ENCODE measurements around the gene BARD1. TPM values are rescaled to one million over a fixed set of nuclear protein-coding genes. Genes with fewer than 3 reads are reported as not detected.

Gene BARD1
- total RNA-seq, 1 donor from 2014 or later, result 13.7 TPM

DNA sequence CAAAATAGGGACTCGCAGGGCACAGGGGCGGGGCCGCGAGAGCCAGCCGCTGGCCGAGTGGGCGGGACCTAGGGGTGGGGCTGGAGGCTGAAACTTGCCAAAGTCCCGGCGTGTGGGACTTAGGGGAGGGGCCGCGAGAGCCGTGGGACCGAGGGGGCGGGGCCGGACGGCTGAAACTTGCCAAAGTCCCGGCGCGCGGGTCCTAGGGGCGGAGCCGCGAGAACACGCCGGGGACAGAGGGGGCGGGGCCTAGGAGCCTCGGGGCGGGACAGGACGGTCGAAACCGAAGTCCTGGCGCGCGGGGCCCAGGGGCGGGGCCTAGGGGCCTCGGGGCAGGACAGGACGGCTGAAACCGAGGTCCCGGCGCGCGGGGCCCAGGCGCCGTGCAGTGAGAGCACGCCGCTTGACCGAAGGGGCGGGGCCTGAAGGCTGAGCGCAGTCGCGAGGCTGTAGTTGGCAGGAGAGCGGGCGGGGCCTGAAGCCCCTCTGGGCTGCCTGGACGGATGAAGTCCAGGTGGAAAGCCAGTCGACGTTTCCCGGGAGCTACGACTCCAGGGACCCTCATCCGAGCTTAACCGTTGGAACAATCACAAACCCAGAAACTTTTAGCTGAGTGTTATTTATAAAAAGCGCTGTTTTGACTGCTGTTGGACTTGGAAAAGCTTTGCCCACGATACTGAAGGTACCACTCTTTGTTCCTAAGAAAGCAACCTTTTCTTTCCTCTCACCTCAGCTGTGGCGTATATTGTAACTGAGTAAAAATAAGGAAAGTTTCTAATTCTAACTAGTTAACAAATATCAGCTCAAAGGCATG is 475 bp upstream of the BARD1 start:
- H3K4me1 Mint-ChIP-seq (ENCODE audit: low read depth), result peaks cover 43% of the 10 kb centered on the region
- no peak for TF ChIP-seq CTCF (IDR thresholded peaks at IDR 0.05)
- no peaks in the 10 kb centered on the region for H3K36me3 Mint-ChIP-seq (ENCODE audit: low read depth)
- peak; percentile 99 for DNase-seq (ENCODE audit: low spot score)
- H3K27ac Mint-ChIP-seq (ENCODE audit: unreplicated experiment), result peak overlapping the region; percentile 97
- peak overlapping the region; percentile 89 for H3K4me3 Mint-ChIP-seq (ENCODE audit: unreplicated experiment)
- no peaks in the 10 kb centered on the region for H3K27me3 Mint-ChIP-seq (ENCODE audit: low read depth)
- no peaks in the 10 kb centered on the region for H3K9me3 Mint-ChIP-seq (ENCODE audit: low read depth)

GRCh38 chr2:214807653-214808052 is 1.8 kb downstream of the BARD1 start:
- Mint-ChIP-seq H3K4me1 (ENCODE audit: low read depth) (peaks cover 38% of the 10 kb centered on the region), H3K27ac (ENCODE audit: unreplicated experiment) (peak overlapping the region; percentile 97), H3K27me3 (ENCODE audit: low read depth) (no peaks in the 10 kb centered on the region), H3K9me3 (ENCODE audit: low read depth) (no peaks in the 10 kb centered on the region), H3K4me3 (ENCODE audit: unreplicated experiment) (peak overlapping the region; percentile 89), H3K36me3 (ENCODE audit: low read depth) (no peaks in the 10 kb centered on the region)
- DNase-seq (ENCODE audit: low spot score), result no peak
- no peak for TF ChIP-seq CTCF (IDR thresholded peaks at IDR 0.05)

- no peak for TF ChIP-seq CTCF (IDR thresholded peaks at IDR 0.05)
- no peaks in the 10 kb centered on the region for H3K9me3 Mint-ChIP-seq (ENCODE audit: low read depth)
Measured at GRCh38 chr2:214801768-214802397, 7.6 kb downstream of the BARD1 start.

DNA sequence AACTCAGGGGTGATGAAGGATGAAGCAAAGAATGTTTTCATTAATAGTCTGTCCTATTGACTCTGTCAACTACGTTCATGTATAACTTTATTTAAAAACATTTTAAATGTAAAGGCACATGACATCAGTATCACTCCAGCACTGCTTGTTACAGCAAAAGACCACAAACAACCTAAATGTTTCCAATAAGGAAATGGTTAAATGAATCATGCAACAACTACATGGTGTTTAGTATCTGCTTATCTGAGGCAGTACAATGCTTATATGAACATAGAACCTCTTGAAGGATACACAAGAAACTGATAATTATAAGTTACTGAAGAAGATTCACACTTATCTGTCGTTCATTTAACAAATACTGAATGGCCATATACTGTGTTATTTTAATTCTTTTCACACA is 8.4 kb downstream of the BARD1 start:
- Mint-ChIP-seq H3K9me3 (ENCODE audit: low read depth) (no peaks in the 10 kb centered on the region), H3K27ac (ENCODE audit: unreplicated experiment) (no peak overlapping the region), H3K4me3 (ENCODE audit: unreplicated experiment) (no peak overlapping the region), H3K27me3 (ENCODE audit: low read depth) (no peaks in the 10 kb centered on the region), H3K36me3 (ENCODE audit: low read depth) (no peaks in the 10 kb centered on the region), H3K4me1 (ENCODE audit: low read depth) (peaks cover 28% of the 10 kb centered on the region)
- no peak for DNase-seq (ENCODE audit: low spot score)
- no peak for TF ChIP-seq CTCF (IDR thresholded peaks at IDR 0.05)

More at GRCh38 chr2:214801768-214802397, 7.6 kb downstream of the BARD1 start:
- Mint-ChIP-seq H3K27ac (ENCODE audit: unreplicated experiment) (no peak overlapping the region), H3K4me1 (ENCODE audit: low read depth) (peaks cover 35% of the 10 kb centered on the region), H3K4me3 (ENCODE audit: unreplicated experiment) (no peak overlapping the region), H3K27me3 (ENCODE audit: low read depth) (no peaks in the 10 kb centered on the region), H3K36me3 (ENCODE audit: low read depth) (no peaks in the 10 kb centered on the region)
- no peak for DNase-seq (ENCODE audit: low spot score)

DNA sequence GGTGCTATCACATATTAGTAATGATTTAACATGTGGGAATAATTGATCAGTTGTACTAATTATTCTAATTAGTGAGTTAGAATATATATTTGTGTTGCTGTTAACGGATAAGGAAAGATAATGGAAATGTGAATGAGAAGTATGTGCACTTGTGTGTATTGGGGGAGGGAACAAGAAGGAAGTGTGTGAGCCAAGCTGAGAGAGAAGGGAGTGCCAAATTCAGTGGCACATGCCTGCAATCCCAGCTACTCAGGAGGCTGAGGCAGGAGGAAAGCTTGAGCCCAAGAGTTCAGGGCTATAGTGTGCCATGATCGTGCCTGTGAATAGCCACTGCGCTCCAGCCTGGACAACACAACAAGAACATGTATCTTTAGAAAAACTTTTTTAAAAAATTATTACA is 9.3 kb downstream of the BARD1 start:
- no peak overlapping the region for H3K4me3 Mint-ChIP-seq (ENCODE audit: unreplicated experiment)
- peaks cover 19% of the 10 kb centered on the region for H3K4me1 Mint-ChIP-seq (ENCODE audit: low read depth)
- no peaks in the 10 kb centered on the region for H3K9me3 Mint-ChIP-seq (ENCODE audit: low read depth)
- H3K36me3 Mint-ChIP-seq (ENCODE audit: low read depth), result peaks cover 3% of the 10 kb centered on the region
- DNase-seq (ENCODE audit: low spot score), result no peak
- no peak overlapping the region for H3K27ac Mint-ChIP-seq (ENCODE audit: unreplicated experiment)
- H3K27me3 Mint-ChIP-seq (ENCODE audit: low read depth), result no peaks in the 10 kb centered on the region
- TF ChIP-seq CTCF (IDR thresholded peaks at IDR 0.05), result no peak

Measured in chondrocyte (in vitro differentiated cells).